Muscle layer of colon (tissue), 2 donors: ENCODE results near the gene CCNB2.

ENCODE experiments used
- H3K27ac ChIP-seq: one replicate; pipeline ENCODE4 v1.7.0; 2013; ENCODE audit warnings: low read depth, mild to moderate bottlenecking, low read length, moderate library complexity
- H3K27me3 ChIP-seq, 2 donors: one replicate each; pipeline ENCODE4 v1.7.0; 2013; ENCODE audit warnings: low read length in 2 of 2, mild to moderate bottlenecking in 2 of 2; ENCODE audit not compliant: insufficient read depth in 2 of 2, control insufficient read depth in 1 of 2
- H3K36me3 ChIP-seq: one replicate; pipeline ENCODE4 v1.7.0; 2013; ENCODE audit warnings: mild to moderate bottlenecking, low read length; ENCODE audit not compliant: insufficient read depth
- H3K4me1 ChIP-seq: one replicate; pipeline ENCODE4 v1.7.0; 2013; ENCODE audit warnings: mild to moderate bottlenecking, low read length; ENCODE audit not compliant: insufficient read depth
- H3K4me3 ChIP-seq, 2 donors: one replicate each; pipeline ENCODE4 v1.7.0; 2013; ENCODE audit warnings: low read length in 2 of 2, low read depth in 1 of 2, mild to moderate bottlenecking in 1 of 2, moderate library complexity in 1 of 2
- H3K9ac ChIP-seq: one replicate; pipeline ENCODE4 v1.7.0; 2013; ENCODE audit warnings: low read length
- H3K9me3 ChIP-seq: one replicate; pipeline ENCODE4 v1.7.0; 2013; ENCODE audit warnings: mild to moderate bottlenecking, low read length
- donor health status: abdominal sarcoma.
- donor health status: Adenocarcinoma of cecum.

CCNB2 gene

GRCh38 chr15:59104912-59105732, at the start of gene CCNB2:
Gene CCNB2, plus strand, starts transcription at chr15:59105146. Its CDS starts 123 bp downstream, at chr15:59105269.
- H3K9ac ChIP-seq: peak within 1 kb of the TSS; percentile 44
- peak within 1 kb of the TSS; percentile 53 to 65 for H3K4me3 ChIP-seq
- H3K4me1 ChIP-seq: peaks cover 6% of the 10 kb centered on the region
- no peaks in the 10 kb centered on the region for H3K9me3 ChIP-seq
- no peak within 1 kb of the TSS for H3K27ac ChIP-seq
- H3K36me3 ChIP-seq: peaks cover 4% of the 10 kb centered on the region
- no peaks in the 10 kb centered on the region for H3K27me3 ChIP-seq

GRCh38 chr15:59059076-59059597, 45.8 kb upstream of the CCNB2 start:
- Histone ChIP-seq H3K9me3 (no peaks in the 10 kb centered on the region), H3K36me3 (peaks cover 50% of the 10 kb centered on the region), H3K27ac (no peak overlapping the region), H3K4me1 (no peaks in the 10 kb centered on the region), H3K4me3 (no peak overlapping the region), H3K9ac (no peak overlapping the region), H3K27me3 (no peaks in the 10 kb centered on the region)

- H3K27ac ChIP-seq: no peak overlapping the region
- no peak overlapping the region for H3K4me3 ChIP-seq
- H3K27me3 ChIP-seq: no peaks in the 10 kb centered on the region
- peaks cover 55% of the 10 kb centered on the region for H3K36me3 ChIP-seq
- H3K9ac ChIP-seq: no peak overlapping the region
- no peaks in the 10 kb centered on the region for H3K4me1 ChIP-seq
- H3K9me3 ChIP-seq: no peaks in the 10 kb centered on the region
Measured at GRCh38 chr15:59060348-59060747, 44.6 kb upstream of the CCNB2 start.

- H3K9ac ChIP-seq: no peak overlapping the region
- no peaks in the 10 kb centered on the region for H3K9me3 ChIP-seq
- H3K4me3 ChIP-seq: no peak overlapping the region
- H3K36me3 ChIP-seq: peaks cover 62% of the 10 kb centered on the region
- H3K4me1 ChIP-seq: no peaks in the 10 kb centered on the region
- H3K27me3 ChIP-seq: no peaks in the 10 kb centered on the region
- no peak overlapping the region for H3K27ac ChIP-seq
Measured at GRCh38 chr15:59063042-59063441, 41.9 kb upstream of the CCNB2 start.

- peaks cover 36% of the 10 kb centered on the region for H3K36me3 ChIP-seq
- no peak overlapping the region for H3K4me3 ChIP-seq
- no peaks in the 10 kb centered on the region for H3K9me3 ChIP-seq
- H3K27ac ChIP-seq: no peak overlapping the region
- no peaks in the 10 kb centered on the region for H3K4me1 ChIP-seq
- no peaks in the 10 kb centered on the region for H3K27me3 ChIP-seq
- no peak overlapping the region for H3K9ac ChIP-seq
Measured at GRCh38 chr15:59069430-59069829, 35.5 kb upstream of the CCNB2 start.

GRCh38 chr15:59074607-59075006, 30.3 kb upstream of the CCNB2 start:
- H3K27ac ChIP-seq: no peak overlapping the region
- no peaks in the 10 kb centered on the region for H3K27me3 ChIP-seq
- H3K4me3 ChIP-seq: no peak overlapping the region
- H3K9me3 ChIP-seq: no peaks in the 10 kb centered on the region
- no peaks in the 10 kb centered on the region for H3K4me1 ChIP-seq
- no peak overlapping the region for H3K9ac ChIP-seq
- H3K36me3 ChIP-seq: peaks cover 29% of the 10 kb centered on the region

GRCh38 chr15:59087731-59088130, 17.2 kb upstream of the CCNB2 start:
- Histone ChIP-seq H3K36me3 (peaks cover 30% of the 10 kb centered on the region), H3K4me1 (no peaks in the 10 kb centered on the region), H3K27me3 (no peaks in the 10 kb centered on the region), H3K4me3 (no peak overlapping the region), H3K27ac (no peak overlapping the region), H3K9ac (no peak overlapping the region), H3K9me3 (no peaks in the 10 kb centered on the region)

- Histone ChIP-seq H3K36me3 (peaks cover 32% of the 10 kb centered on the region), H3K9ac (no peak overlapping the region), H3K27me3 (no peaks in the 10 kb centered on the region), H3K4me3 (no peak overlapping the region), H3K4me1 (no peaks in the 10 kb centered on the region), H3K27ac (no peak overlapping the region), H3K9me3 (no peaks in the 10 kb centered on the region)
Measured at GRCh38 chr15:59094077-59094476, 10.9 kb upstream of the CCNB2 start.

- H3K9me3 ChIP-seq: no peaks in the 10 kb centered on the region
- H3K27ac ChIP-seq: no peak overlapping the region
- peaks cover 32% of the 10 kb centered on the region for H3K36me3 ChIP-seq
- H3K4me3 ChIP-seq: no peak overlapping the region
- H3K27me3 ChIP-seq: no peaks in the 10 kb centered on the region
- no peaks in the 10 kb centered on the region for H3K4me1 ChIP-seq
- H3K9ac ChIP-seq: no peak overlapping the region
Measured at GRCh38 chr15:59096429-59096828, 8.5 kb upstream of the CCNB2 start.

GRCh38 chr15:59099162-59099685, 5.7 kb upstream of the CCNB2 start:
- Histone ChIP-seq H3K36me3 (peaks cover 18% of the 10 kb centered on the region), H3K4me3 (no peak overlapping the region), H3K27me3 (no peaks in the 10 kb centered on the region), H3K9me3 (no peaks in the 10 kb centered on the region), H3K27ac (no peak overlapping the region), H3K4me1 (peaks cover 2% of the 10 kb centered on the region), H3K9ac (no peak overlapping the region)

GRCh38 chr15:59104602-59104911, 389 bp upstream of the CCNB2 start:
- H3K4me3 ChIP-seq: peak overlapping the region; percentile 53 to 65
- peaks cover 8% of the 10 kb centered on the region for H3K36me3 ChIP-seq
- peaks cover 6% of the 10 kb centered on the region for H3K4me1 ChIP-seq
- peak overlapping the region; percentile 44 for H3K9ac ChIP-seq
- no peaks in the 10 kb centered on the region for H3K27me3 ChIP-seq
- H3K9me3 ChIP-seq: no peaks in the 10 kb centered on the region
- no peak overlapping the region for H3K27ac ChIP-seq

- Histone ChIP-seq H3K4me1 (peaks cover 6% of the 10 kb centered on the region), H3K36me3 (no peaks in the 10 kb centered on the region), H3K27ac (no peak overlapping the region), H3K4me3 (peak overlapping the region in 1 of 2 donors; percentile 53), H3K9ac (no peak overlapping the region), H3K9me3 (no peaks in the 10 kb centered on the region), H3K27me3 (no peaks in the 10 kb centered on the region)
Measured at GRCh38 chr15:59105854-59106253, 908 bp downstream of the CCNB2 start.
